Keratinocyte (primary cell): Measurements from ENCODE around the gene LRRC39. TPM values are rescaled to one million over a fixed set of nuclear protein-coding genes. Genes with fewer than 3 reads are reported as not detected.
"Not testable (repeated sequence)": the region's sequence is repeated elsewhere in the genome, so short reads cannot be mapped to it uniquely, and the experiment has no call there.

ENCODE experiments used
- DNase-seq: peaks from one replicate; pipeline ENCODE4 v3.0.0-alpha.2; 2011; ENCODE audit warnings: low read depth, missing footprints, low spot score
- FAIRE-seq: peaks from 2 replicates; lab custom pipeline; 2011; peaks lifted over from hg19 to GRCh38; lab: Jason Lieb, UNC
- H2AFZ ChIP-seq: 2 replicates; pipeline ENCODE4 v1.6.0; 2012; ENCODE audit warnings: low read length, control low read depth, inconsistent platforms; ENCODE audit not compliant: control insufficient read depth
- H3K27ac ChIP-seq: 2 replicates; pipeline ENCODE4 v1.5.1; 2011; ENCODE audit warnings: low read length; ENCODE audit not compliant: control insufficient read depth, insufficient read depth
- H3K27me3 ChIP-seq: 3 replicates; pipeline ENCODE4 v1.6.0; 2011; ENCODE audit warnings: low read length; ENCODE audit not compliant: control insufficient read depth, insufficient read depth; ENCODE audit errors: extremely low read depth
- H3K36me3 ChIP-seq, 2 experiments: 2 replicates in 1 of 2; 3 replicates in 1 of 2; pipeline ENCODE4 v1.5.1; 2011; ENCODE audit warnings: low read length in 2 of 2, mild to moderate bottlenecking in 1 of 2; ENCODE audit not compliant: control insufficient read depth in 2 of 2, insufficient read depth in 2 of 2; ENCODE audit errors: extremely low read depth in 1 of 2
- H3K4me1 ChIP-seq: 3 replicates; pipeline ENCODE4 v1.5.1; 2011; ENCODE audit warnings: low read length; ENCODE audit not compliant: control insufficient read depth, insufficient read depth; ENCODE audit errors: extremely low read depth
- H3K4me2 ChIP-seq: 3 replicates; pipeline ENCODE4 v1.6.0; 2011; ENCODE audit warnings: low read depth, low read length; ENCODE audit not compliant: control insufficient read depth, insufficient read depth; ENCODE audit errors: extremely low read depth
- H3K4me3 ChIP-seq, 3 experiments: fragments of 200-600 bp in 1 of 3; sonication (generic) in 1 of 3; 2 replicates in 2 of 3; 3 replicates in 1 of 3; pipeline ENCODE4 v1.5.1; 2011 to 2016; ENCODE audit warnings: low read length in 3 of 3, mild to moderate bottlenecking in 3 of 3, control low read depth in 2 of 3, inconsistent platforms in 1 of 3, low read depth in 1 of 3, mixed read lengths in 1 of 3, mixed run types in 1 of 3, moderate library complexity in 1 of 3; ENCODE audit not compliant: control insufficient read depth in 2 of 3, insufficient read depth in 2 of 3; ENCODE audit errors: extremely low read depth in 1 of 3
- H3K79me2 ChIP-seq: 2 replicates; pipeline ENCODE4 v1.6.0; 2012; ENCODE audit warnings: low read length; ENCODE audit not compliant: control insufficient read depth, insufficient read depth
- H3K9ac ChIP-seq: 3 replicates; pipeline ENCODE4 v1.6.0; 2011; ENCODE audit warnings: low read length; ENCODE audit not compliant: control insufficient read depth, insufficient read depth; ENCODE audit errors: extremely low read depth
- H3K9me1 ChIP-seq: 3 replicates; pipeline ENCODE4 v1.6.0; 2011; ENCODE audit warnings: low read length; ENCODE audit not compliant: control insufficient read depth, insufficient read depth; ENCODE audit errors: extremely low read depth
- H3K9me3 ChIP-seq: 2 replicates; pipeline ENCODE4 v1.5.1; 2012; ENCODE audit warnings: low read depth, low read length; ENCODE audit not compliant: control insufficient read depth
- H4K20me1 ChIP-seq: 3 replicates; pipeline ENCODE4 v1.6.0; 2011; ENCODE audit warnings: low read length; ENCODE audit not compliant: control insufficient read depth, insufficient read depth; ENCODE audit errors: extremely low read depth
- CTCF ChIP-seq, 3 experiments: IDR thresholded peaks in 1 of 3; conservative IDR thresholded peaks in 1 of 3; optimal IDR thresholded peaks in 1 of 3; 2 replicates in 2 of 3; 3 replicates in 1 of 3; pipeline versions ENCODE3 to v1.5.1; 2011; ENCODE audit warnings: low read length in 3 of 3, mild to moderate bottlenecking in 3 of 3, moderate library complexity in 2 of 3, control low read depth in 1 of 3, inconsistent platforms in 1 of 3; ENCODE audit not compliant: insufficient read depth in 2 of 3; ENCODE audit errors: extremely low read depth in 1 of 3
- EZH2 ChIP-seq: IDR thresholded peaks from one replicate; pipeline ENCODE4 v1.6.1; 2012; ENCODE audit warnings: inconsistent platforms, mild to moderate bottlenecking, low read length, moderate library complexity
- dilution Hi-C: fragments of 300-500 bp; cut with MboI; formaldehyde crosslinking; loops from one replicate; pipeline ENCODE4 v1.7.0; 2020; ENCODE audit warnings: low sequenced_read_pairs; ENCODE audit not compliant: extremely low pct_ligation_motif_present
- polyA plus RNA-seq, 5 experiments: library from polyadenylated mRNA; depleted of rRNA in 3 of 5; stranded (reverse) in 3 of 5; stranded (forward) in 1 of 5; unstranded in 1 of 5; fragments of >200 nt; gene quantifications; 1 replicate in 1 of 5; 2 replicates in 3 of 5; 3 replicates in 1 of 5; pipeline versions ENCODE4 v1.2.1 to v1.2.3, GENCODE V29; 2011 to 2012; ENCODE audit warnings: missing spikeins in 2 of 5, low read depth in 1 of 5, low replicate concordance in 1 of 5

LRRC39 gene
- polyA plus RNA-seq, 1 donor (not counting 4 experiments of a cell fraction or from before 2014, with no cell fraction given): 0.88 TPM

- DNase-seq, H3K9me1 ChIP-seq, H3K36me3 ChIP-seq, H3K4me3 ChIP-seq, H3K27ac ChIP-seq, FAIRE-seq, H4K20me1 ChIP-seq, H3K79me2 ChIP-seq, dilution Hi-C loops, H3K9ac ChIP-seq, H3K9me3 ChIP-seq, H3K4me1 ChIP-seq, H3K4me2 ChIP-seq, H2AFZ ChIP-seq, H3K27me3 ChIP-seq: not testable (repeated sequence)
Measured at GRCh38 chr1:100200060-100200459, 22.0 kb upstream of the LRRC39 start.

GRCh38 chr1:100198596-100198995 lies 20.5 kb upstream of the LRRC39 start:
- no peaks in the 10 kb centered on the region for H3K27me3 ChIP-seq
- no peaks in the 10 kb centered on the region for H3K9me3 ChIP-seq
- H3K27ac ChIP-seq: no peak overlapping the region
- no peaks in the 10 kb centered on the region for H3K79me2 ChIP-seq
- TF ChIP-seq CTCF (optimal IDR thresholded peaks at IDR 0.05 in 1 of 3, IDR thresholded peaks at IDR 0.05 in 1 of 3, conservative IDR thresholded peaks at IDR 0.05 in 1 of 3; ENCODE audit: extremely low read depth in 1 of 3, insufficient read depth in 2 of 3, low read length in 3 of 3): no peak
- TF ChIP-seq EZH2: no peak
- peaks cover 0 to 4% of the 10 kb centered on the region in 2 experiments for H3K36me3 ChIP-seq
- H3K4me2 ChIP-seq: no peak overlapping the region
- DNase-seq (no peak), FAIRE-seq (no peak)
- no peak overlapping the region for H3K4me3 ChIP-seq
- no peaks in the 10 kb centered on the region for H4K20me1 ChIP-seq
- dilution Hi-C loops: no loop called here
- no peaks in the 10 kb centered on the region for H3K4me1 ChIP-seq
- H3K9me1 ChIP-seq: no peaks in the 10 kb centered on the region
- H2AFZ ChIP-seq: no peak overlapping the region
- H3K9ac ChIP-seq: no peak overlapping the region

GRCh38 chr1:100188617-100189016 lies 10.6 kb upstream of the LRRC39 start:
- H3K27ac ChIP-seq: no peak overlapping the region
- no peak for FAIRE-seq
- dilution Hi-C loops: no loop called here

More at GRCh38 chr1:100188617-100189016, 10.6 kb upstream of the LRRC39 start:
- H3K9ac ChIP-seq: no peak overlapping the region
- H3K9me1 ChIP-seq: no peaks in the 10 kb centered on the region
- H2AFZ ChIP-seq: no peak overlapping the region
- no peak overlapping the region for H3K4me2 ChIP-seq
- H3K4me3 ChIP-seq: no peak overlapping the region
- H3K79me2 ChIP-seq: no peaks in the 10 kb centered on the region
- H3K36me3 ChIP-seq: no peaks in the 10 kb centered on the region
- no peaks in the 10 kb centered on the region for H3K9me3 ChIP-seq
- no peaks in the 10 kb centered on the region for H3K27me3 ChIP-seq
- TF ChIP-seq EZH2 (no peak), CTCF (optimal IDR thresholded peaks at IDR 0.05 in 1 of 3, IDR thresholded peaks at IDR 0.05 in 1 of 3, conservative IDR thresholded peaks at IDR 0.05 in 1 of 3; ENCODE audit: extremely low read depth in 1 of 3, insufficient read depth in 2 of 3, low read length in 3 of 3) (no peak)
- no peaks in the 10 kb centered on the region for H3K4me1 ChIP-seq
- DNase-seq: no peak
- H4K20me1 ChIP-seq: no peaks in the 10 kb centered on the region
